Esophagus squamous epithelium (tissue), 4 donors: ENCODE measurements around the gene PCSK6.

Source experiments
- POLR2A ChIP-seq, 4 donors: fragments of 450-650 bp; IDR thresholded peaks; one replicate each; pipeline ENCODE4 v1.6.1; 2017; ENCODE audit warnings: antibody characterized with exemption in 4 of 4, mild to moderate bottlenecking in 4 of 4, moderate library complexity in 3 of 4
- TF ChIP-seq, protein P1 (sequence below), 6 experiments: fragments of 450-650 bp in 4 of 6; fragments of 200-600 bp in 2 of 6; sonication (generic) in 2 of 6; IDR thresholded peaks; one replicate each; pipeline ENCODE4 v1.5.1; 2016 to 2019; ENCODE audit warnings: antibody characterized with exemption in 6 of 6, mild to moderate bottlenecking in 4 of 6, moderate library complexity in 4 of 6

DNA sequence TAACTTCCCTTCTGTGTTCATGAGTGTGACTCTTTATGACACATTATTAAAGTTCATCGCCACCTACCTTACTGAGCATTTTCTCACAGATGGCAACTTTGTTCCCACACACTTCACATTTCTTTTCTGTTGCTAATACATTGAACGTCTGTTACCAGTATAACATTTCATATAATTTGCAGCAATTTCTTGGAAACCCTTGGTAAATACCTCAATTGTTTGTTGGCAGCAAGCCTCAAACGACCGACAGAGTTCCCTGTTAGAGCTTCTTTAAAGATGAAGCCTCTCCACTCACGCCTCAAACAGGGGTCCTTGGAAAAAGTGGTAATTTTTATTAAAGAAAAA, 234.5 kb downstream of the PCSK6 start:
- TF ChIP-seq, protein P1, sequence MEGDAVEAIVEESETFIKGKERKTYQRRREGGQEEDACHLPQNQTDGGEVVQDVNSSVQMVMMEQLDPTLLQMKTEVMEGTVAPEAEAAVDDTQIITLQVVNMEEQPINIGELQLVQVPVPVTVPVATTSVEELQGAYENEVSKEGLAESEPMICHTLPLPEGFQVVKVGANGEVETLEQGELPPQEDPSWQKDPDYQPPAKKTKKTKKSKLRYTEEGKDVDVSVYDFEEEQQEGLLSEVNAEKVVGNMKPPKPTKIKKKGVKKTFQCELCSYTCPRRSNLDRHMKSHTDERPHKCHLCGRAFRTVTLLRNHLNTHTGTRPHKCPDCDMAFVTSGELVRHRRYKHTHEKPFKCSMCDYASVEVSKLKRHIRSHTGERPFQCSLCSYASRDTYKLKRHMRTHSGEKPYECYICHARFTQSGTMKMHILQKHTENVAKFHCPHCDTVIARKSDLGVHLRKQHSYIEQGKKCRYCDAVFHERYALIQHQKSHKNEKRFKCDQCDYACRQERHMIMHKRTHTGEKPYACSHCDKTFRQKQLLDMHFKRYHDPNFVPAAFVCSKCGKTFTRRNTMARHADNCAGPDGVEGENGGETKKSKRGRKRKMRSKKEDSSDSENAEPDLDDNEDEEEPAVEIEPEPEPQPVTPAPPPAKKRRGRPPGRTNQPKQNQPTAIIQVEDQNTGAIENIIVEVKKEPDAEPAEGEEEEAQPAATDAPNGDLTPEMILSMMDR (IDR thresholded peaks at IDR 0.05) = no peak
- TF ChIP-seq POLR2A (IDR thresholded peaks at IDR 0.05) = no peak
